LHCN-M2 (cell line): ENCODE results near the gene FOXL1. TPM values are rescaled to one million over a fixed set of nuclear protein-coding genes. Genes with fewer than 3 reads are reported as not detected.

Experiments
- DNase-seq: peaks from one replicate; pipeline ENCODE4 v3.0.0-alpha.2; 2012; ENCODE audit warnings: low read depth
- total RNA-seq: library from RNA; depleted of rRNA; stranded (reverse); fragments of >200 nt; gene quantifications from 2 replicates; pipeline ENCODE4 v1.2.3, GENCODE V29; 2014; rRNA removed

The FOXL1 gene
- total RNA-seq, 1 experiment from 2014 or later: 5.3 TPM

- peak; percentile 71 for DNase-seq
Measured at GRCh38 chr16:86631444-86631843, 53.1 kb downstream of the FOXL1 start.

Other genes with a start within 250 kb of the FOXL1 start
- gene FOXF1, start 68.0 kb upstream of the FOXL1 start, total RNA-seq: not detected in 2 replicates
- 10.5 and 15.0 TPM in 2 replicates for gene MTHFSD, start 23.3 kb upstream of the FOXL1 start, total RNA-seq
- 5.1 and 8.3 TPM in 2 replicates for gene FOXC2, start 11.7 kb upstream of the FOXL1 start, total RNA-seq